Measurements from ENCODE around the gene TBC1D10A.

Gene TBC1D10A

DNA sequence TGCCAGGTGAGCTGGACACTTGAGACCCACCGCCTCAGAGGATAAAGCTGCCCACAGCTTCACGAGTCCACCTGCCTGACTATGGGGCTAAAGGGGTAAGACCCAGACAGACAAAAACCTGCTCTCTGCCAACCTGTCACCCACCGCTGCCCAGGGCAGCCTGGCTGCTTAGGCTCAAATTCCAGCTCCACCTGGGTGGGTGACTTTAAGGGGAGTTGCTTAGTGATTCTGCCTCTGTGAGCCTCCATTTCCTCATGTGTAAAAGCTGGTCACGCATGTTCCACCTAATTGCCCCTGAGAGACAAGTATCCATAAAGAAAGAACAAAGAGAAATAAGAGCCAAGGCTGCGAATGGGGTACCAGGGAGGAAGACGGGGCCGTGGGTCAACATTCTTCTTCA is 33.7 kb downstream of the TBC1D10A start:
- H3K27me3 Mint-ChIP-seq (ENCODE audit: low read depth): no peaks in the 10 kb centered on the region
- peaks cover 29% of the 10 kb centered on the region for H3K4me1 Mint-ChIP-seq (ENCODE audit: low read depth)
- peaks cover 23% of the 10 kb centered on the region for H3K36me3 Mint-ChIP-seq (ENCODE audit: low read depth)
- H3K9me3 Mint-ChIP-seq: no peaks in the 10 kb centered on the region
- H3K27ac Mint-ChIP-seq: no peak overlapping the region
- H3K4me3 Mint-ChIP-seq: no peak overlapping the region

DNA sequence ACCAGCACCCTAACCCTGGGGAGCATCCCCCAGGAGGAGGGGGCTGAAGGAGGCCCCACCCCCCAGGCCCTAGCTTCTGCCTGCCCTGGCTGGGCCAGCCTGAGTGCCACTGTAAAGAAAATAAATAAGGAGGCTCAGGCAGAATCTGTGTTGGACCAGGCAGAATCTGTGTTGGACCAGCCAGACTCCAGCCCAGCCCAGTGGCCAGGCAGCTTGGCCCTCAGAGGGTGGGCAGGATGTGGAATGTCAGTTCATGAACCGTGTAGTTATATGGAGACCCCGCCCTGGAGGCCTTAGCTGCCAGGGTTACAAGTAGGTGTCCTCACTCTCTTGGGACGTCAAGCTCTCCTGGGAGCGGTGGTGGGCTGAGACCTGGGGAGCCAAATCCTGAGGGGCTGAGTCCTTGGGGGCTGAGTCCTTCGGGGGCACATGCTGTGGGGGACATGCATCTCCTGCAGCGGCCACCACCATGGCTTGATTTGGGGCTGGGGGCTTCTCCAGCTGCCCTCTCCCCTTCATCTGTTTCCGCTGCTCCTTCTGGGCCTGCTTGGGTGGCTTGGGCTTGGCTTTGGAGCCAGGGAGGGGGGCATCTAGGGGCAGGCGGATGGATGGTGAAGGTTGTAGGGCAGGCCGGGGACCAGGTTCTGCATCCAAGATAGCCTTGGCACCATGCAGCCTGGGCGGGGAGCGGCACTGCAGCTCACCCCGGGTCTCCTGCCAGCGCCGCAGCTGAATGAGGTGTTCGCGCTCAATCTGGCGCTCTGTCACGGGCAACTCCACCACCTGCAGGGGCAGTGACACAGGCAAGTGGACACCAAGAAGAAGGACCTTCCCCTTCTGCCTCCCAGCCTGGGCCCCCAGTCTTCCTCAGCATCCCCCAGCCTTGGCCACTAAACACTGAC is 34.4 kb downstream of the TBC1D10A start:
- H3K9me3 Mint-ChIP-seq: no peaks in the 10 kb centered on the region
- H3K27me3 Mint-ChIP-seq (ENCODE audit: low read depth): no peaks in the 10 kb centered on the region
- H3K4me1 Mint-ChIP-seq (ENCODE audit: low read depth): peaks cover 30% of the 10 kb centered on the region
- no peak overlapping the region for H3K27ac Mint-ChIP-seq
- H3K4me3 Mint-ChIP-seq: no peak overlapping the region
- H3K36me3 Mint-ChIP-seq (ENCODE audit: low read depth): peaks cover 22% of the 10 kb centered on the region

DNA sequence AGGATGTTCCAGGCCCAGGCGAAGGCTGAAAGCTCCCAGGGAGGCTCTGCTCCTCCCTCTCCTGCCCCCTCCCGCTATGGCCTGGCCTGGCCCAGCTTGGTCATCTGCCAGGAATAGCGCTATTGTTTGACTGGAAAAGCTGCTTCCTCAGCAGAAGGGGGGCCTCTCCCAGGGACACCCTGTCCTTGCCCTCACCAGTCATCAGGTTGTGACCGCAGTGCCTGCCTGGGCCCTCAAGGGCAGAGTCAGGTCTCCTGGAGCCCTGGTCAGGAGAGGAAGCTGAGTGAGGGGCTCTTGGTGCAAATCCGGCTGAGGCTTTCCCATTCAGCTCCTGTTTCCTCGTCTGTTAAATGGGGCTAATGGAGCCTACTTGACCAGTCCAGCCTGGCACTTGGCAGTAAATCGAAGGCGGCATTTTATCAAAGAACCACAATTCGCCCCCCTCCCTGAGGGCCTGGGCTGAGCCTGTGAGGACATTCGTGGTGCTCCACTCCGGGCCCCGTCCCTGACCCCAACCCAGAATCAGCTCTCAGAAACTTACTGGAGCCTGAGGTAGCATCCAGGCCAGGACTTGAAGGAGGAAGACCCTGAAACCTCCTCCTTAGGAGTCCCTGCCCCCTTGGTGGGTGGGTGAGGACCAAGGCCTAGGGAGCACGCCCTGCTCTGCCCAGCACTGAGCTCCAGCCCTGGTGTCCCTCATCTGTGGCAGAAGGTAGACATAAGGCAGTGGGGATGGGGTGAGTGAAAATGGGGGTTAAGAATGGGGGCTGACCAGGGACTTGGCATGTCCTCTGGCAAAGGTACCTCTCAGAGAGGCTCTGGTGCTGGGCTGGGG is 35.5 kb downstream of the TBC1D10A start:
- Mint-ChIP-seq H3K4me1 (ENCODE audit: low read depth) (peaks cover 26% of the 10 kb centered on the region), H3K36me3 (ENCODE audit: low read depth) (peaks cover 16% of the 10 kb centered on the region), H3K4me3 (no peak overlapping the region), H3K27ac (peak overlapping the region; percentile 42), H3K27me3 (ENCODE audit: low read depth) (no peaks in the 10 kb centered on the region), H3K9me3 (no peaks in the 10 kb centered on the region)

DNA sequence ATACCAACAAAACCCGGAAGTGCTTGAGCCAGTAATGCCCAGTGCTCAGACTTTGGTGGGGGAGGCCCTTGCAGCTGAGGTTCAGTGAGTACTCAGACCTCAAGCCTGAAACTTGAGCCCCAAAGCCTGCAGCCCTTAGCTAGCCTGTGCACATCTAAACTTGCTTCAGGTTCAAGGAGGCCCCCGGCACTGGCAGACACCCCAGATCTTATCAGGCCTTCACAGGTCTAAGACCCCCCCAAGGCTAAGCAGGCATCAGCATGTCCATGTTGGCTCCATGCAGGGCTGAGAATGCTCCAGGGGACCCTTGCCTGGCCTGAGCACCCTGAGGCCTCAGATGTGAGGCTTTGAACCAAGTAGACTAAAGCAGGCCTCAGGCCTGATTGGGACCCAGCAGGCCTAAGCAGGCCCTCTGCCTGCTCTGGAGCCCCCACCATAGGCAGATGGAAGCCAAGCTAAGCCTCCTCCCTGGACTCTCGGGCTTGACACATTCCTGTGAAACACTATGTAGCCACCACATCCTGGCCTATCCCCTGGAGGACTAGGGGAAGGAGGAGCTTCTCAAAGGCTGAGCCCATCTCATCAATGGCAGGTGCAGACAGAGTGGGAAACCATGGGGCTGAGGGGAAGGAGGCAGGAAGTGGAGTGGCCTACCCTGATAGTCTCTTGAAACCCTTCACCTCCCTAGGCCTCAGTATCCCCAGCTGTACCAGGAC is 36.2 kb downstream of the TBC1D10A start:
- peak overlapping the region; percentile 82 for H3K4me3 Mint-ChIP-seq
- H3K4me1 Mint-ChIP-seq (ENCODE audit: low read depth): peaks cover 26% of the 10 kb centered on the region

DNA sequence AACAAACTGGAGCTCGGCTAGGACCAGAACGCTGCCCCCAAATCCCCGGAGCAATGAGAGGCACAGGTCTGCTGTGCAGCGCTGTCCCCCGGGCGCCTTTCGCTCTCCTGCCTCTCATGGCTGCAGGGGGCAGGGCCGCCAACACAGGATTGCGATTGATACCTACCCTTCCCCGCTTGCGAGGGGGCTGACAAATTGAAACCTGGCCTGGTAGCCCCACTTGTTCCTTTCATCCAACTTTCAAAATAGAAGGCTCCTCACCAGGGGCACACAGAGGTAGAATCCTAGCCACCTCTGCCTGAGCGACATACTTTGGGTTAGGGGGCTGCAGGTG is 36.8 kb downstream of the TBC1D10A start:
- peaks cover 17% of the 10 kb centered on the region for H3K36me3 Mint-ChIP-seq (ENCODE audit: low read depth)
- peaks cover 30% of the 10 kb centered on the region for H3K4me1 Mint-ChIP-seq (ENCODE audit: low read depth)
- no peaks in the 10 kb centered on the region for H3K9me3 Mint-ChIP-seq
- H3K27ac Mint-ChIP-seq: peak overlapping the region; percentile 85
- H3K4me3 Mint-ChIP-seq: peak overlapping the region; percentile 82
- no peaks in the 10 kb centered on the region for H3K27me3 Mint-ChIP-seq (ENCODE audit: low read depth)

More for the DNA sequence above, 36.2 kb downstream of the TBC1D10A start:
- Mint-ChIP-seq H3K9me3 (no peaks in the 10 kb centered on the region), H3K27ac (peak overlapping the region; percentile 85), H3K36me3 (ENCODE audit: low read depth) (peaks cover 16% of the 10 kb centered on the region), H3K27me3 (ENCODE audit: low read depth) (no peaks in the 10 kb centered on the region)

DNA sequence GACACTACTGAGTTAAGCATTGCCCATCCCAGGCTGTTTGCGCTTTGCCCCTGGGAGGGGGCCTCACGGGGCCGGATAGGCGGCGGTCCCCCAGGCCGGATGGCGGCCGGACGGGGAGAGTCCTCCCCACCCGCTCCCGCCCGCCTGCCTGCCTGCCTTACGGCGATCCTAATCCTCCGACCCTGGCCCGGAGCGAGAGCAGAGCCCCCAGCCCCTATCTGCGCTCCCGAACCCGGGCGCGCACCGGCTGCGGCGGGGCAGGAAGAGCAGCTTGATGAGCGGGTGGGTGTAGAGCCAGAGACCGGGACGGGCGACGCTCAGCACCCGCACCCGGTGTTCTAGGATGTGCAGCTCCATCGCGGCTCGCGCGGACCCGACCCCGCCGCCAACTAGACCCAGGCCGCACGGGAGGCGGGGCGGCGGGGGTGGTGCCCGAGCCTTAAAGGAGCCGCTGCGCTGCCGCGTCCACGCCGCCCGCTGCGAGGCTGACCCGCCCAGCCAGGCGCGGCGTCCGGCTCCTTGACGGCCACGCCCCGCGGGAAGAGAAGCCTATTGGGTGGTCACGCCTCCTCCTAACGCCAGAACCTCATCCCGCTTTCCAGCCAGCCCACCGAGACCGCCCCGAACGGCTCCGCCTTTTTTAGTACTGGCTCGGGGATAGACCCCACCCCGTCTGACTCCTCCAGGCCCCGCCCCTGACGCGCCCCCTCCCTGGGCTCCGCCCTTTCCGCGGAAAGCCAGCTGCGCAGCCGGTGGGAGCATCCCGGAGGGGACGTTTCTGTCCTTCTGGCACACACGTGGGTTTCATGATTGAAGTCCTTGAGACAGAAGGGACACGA is 37.4 kb downstream of the TBC1D10A start, which contains the start of gene CASTOR1:
Gene CASTOR1 (minus strand): TSS at position 365 of the 839 bp plus-strand sequence. CDS start 8 bp downstream, at position 357.
- Mint-ChIP-seq H3K27ac (peak within 1 kb of the TSS; percentile 85), H3K27me3 (ENCODE audit: low read depth) (no peaks in the 10 kb centered on the region), H3K9me3 (no peaks in the 10 kb centered on the region), H3K4me3 (peak within 1 kb of the TSS; percentile 82), H3K36me3 (ENCODE audit: low read depth) (peaks cover 21% of the 10 kb centered on the region), H3K4me1 (ENCODE audit: low read depth) (peaks cover 34% of the 10 kb centered on the region)

DNA sequence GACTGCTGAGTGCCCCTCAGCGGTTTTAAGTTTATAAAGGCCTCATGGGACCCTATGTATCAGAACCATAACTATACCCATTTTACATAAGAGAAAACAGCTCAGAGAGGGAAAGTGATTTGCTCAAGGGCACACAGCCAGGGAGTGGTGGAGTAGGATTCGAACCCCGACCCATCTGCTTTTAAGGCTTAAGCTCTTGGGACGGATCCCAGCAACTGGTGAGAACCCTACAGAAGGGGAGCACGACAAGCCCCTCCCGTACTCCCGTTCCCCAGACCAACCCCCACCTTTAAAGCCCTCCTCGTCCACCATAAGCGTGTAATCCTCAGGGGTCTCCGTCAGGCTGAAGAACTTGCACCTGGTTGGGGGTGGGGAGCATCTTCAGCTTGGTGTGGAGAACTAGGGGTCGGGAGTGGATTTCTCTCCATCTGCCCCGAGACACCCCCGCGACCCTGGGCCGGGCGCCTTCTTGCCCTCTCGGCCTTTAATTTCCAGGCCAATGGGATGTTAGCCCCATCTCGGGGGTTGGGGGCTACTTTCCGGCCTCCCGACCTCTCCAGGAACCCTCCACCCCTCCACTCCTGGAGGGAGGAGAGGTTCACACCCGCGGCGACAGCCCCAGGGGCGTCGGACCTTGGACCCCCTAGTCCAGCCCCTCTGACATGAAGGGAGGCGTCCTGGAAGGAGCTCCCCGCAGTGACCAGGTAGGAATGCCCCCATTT is 38.2 kb downstream of the TBC1D10A start:
- peaks cover 15% of the 10 kb centered on the region for H3K36me3 Mint-ChIP-seq (ENCODE audit: low read depth)
- H3K4me1 Mint-ChIP-seq (ENCODE audit: low read depth): peaks cover 38% of the 10 kb centered on the region
- no peaks in the 10 kb centered on the region for H3K27me3 Mint-ChIP-seq (ENCODE audit: low read depth)
- peak overlapping the region; percentile 82 for H3K4me3 Mint-ChIP-seq
- no peaks in the 10 kb centered on the region for H3K9me3 Mint-ChIP-seq
- H3K27ac Mint-ChIP-seq: peak overlapping the region; percentile 67

DNA sequence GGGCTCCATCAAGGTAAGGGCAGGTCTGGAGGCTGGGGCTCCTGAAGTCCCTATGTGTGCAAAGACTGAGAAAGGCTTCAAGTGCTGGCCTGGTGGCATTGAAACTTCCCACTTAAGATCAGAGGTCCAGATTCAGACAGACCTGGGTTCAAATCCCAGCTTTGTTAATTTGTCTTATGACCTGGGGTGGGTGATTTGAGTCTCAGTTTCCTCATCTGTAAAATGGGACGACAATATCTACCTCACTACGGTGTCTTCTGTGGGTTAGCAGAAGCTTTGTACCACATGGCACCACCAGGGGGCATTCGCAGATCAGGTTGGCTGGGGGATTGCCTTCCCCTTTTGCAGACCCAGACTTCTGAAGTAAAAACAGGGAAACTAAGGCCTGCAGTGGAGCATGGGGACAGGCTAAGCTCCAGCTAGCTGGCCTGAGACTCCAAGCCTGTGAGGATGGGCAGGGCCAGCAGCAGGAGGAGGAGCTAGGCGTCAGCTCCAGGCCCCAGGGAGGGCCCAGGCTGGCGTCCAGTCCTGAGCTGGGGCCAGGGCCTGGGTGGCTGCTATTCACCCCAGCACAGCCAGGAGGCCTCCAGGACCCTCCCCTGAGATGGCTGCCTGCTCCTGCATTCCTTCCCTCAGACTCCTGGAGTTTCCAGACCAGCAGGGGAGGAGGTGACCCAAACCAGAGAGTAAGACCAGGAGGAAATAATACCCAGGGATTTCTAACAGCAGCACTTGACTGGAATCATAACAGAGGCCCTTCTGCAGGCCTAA is 38.9 kb downstream of the TBC1D10A start:
- H3K36me3 Mint-ChIP-seq (ENCODE audit: low read depth): peaks cover 11% of the 10 kb centered on the region
- H3K27me3 Mint-ChIP-seq (ENCODE audit: low read depth): no peaks in the 10 kb centered on the region
- H3K27ac Mint-ChIP-seq: peak overlapping the region; percentile 69

DNA sequence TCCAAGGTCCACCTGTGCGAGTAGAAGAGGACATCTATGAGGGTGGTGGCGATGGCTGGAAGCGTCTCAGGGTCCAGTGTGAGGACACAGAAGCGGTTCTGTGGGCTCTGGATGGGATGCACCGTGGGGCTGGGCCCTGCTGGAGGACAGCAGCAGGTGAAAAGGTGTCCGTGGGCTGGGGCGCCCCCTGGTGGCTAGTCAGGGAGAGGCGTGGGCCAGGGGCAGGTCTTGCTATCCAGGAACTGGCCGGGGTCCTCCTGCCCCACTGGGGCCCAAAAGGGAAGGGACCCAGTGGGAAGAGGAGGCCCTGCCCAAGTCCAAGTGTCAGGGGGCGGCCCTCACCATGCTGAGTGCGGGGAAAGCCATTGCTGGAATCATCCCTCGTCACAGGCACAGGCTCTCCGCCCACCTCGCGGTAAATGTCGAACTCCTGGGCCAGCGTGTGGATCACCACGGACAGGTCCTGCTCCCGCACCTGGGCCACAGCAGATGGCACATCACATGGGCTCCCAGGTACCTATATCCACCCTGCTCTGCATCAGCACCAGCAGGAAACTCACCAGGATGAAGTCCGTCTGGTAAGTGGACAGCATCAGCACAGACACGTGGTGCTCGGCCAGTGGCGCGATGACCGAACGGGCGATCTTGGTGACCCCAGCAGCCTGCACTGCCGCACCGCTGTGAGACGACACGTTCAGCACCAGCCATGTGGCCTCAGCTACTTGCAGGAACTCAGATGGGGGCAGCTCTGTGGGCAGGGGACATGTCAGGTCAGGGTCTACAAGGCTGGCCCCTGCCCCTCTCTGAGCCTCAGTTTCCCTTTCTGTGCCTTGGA is 39.7 kb downstream of the TBC1D10A start:
- Mint-ChIP-seq H3K27ac (peak overlapping the region; percentile 52), H3K4me1 (ENCODE audit: low read depth) (peaks cover 50% of the 10 kb centered on the region), H3K27me3 (ENCODE audit: low read depth) (no peaks in the 10 kb centered on the region), H3K9me3 (no peaks in the 10 kb centered on the region), H3K4me3 (no peak overlapping the region), H3K36me3 (ENCODE audit: low read depth) (peaks cover 11% of the 10 kb centered on the region)

More for the DNA sequence above, 38.9 kb downstream of the TBC1D10A start:
- H3K4me1 Mint-ChIP-seq (ENCODE audit: low read depth): peaks cover 45% of the 10 kb centered on the region
- peak overlapping the region; percentile 82 for H3K4me3 Mint-ChIP-seq
- no peaks in the 10 kb centered on the region for H3K9me3 Mint-ChIP-seq

DNA sequence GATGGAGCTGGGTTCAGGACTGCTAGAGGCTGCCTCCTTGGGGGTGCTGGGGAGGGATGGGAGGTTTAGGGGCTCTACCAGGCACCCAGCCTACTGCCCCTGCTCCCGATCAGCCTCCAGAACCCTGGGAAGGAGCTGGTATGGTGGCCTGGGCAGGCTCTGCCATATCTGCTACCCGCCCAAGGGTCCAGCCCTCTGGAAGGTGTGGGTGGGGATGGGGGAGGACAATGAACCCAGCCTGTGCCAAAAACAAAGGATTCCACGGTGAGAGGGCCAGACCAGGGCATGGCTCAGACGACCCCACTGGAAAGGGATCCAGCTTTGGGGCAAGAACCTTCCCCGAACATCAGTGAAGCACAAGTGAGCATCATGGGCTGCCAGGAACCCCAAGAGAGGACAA is 40.4 kb downstream of the TBC1D10A start:
- peaks cover 8% of the 10 kb centered on the region for H3K36me3 Mint-ChIP-seq (ENCODE audit: low read depth)
- H3K27me3 Mint-ChIP-seq (ENCODE audit: low read depth): no peaks in the 10 kb centered on the region
- H3K9me3 Mint-ChIP-seq: no peaks in the 10 kb centered on the region
- H3K4me3 Mint-ChIP-seq: no peak overlapping the region
- peaks cover 51% of the 10 kb centered on the region for H3K4me1 Mint-ChIP-seq (ENCODE audit: low read depth)
- peak overlapping the region; percentile 52 for H3K27ac Mint-ChIP-seq

DNA sequence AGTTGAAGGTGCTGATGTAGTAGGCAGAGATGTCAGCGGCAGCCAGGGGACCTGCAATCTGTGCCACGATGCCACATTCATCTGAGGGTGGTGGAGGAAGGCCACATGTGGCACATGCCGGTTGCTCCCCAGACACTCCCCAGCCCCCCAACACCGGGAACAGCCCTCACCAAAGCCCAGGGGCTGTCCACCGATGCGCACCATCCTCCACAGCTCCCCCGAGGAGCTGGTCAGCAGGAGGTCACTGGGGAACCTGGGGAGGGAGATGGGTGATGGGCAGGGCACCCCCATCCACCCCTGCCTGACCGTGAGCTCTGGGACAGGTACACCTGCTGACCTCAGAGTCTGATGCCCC is 40.9 kb downstream of the TBC1D10A start:
- H3K9me3 Mint-ChIP-seq: no peaks in the 10 kb centered on the region
- peaks cover 8% of the 10 kb centered on the region for H3K36me3 Mint-ChIP-seq (ENCODE audit: low read depth)
- peaks cover 51% of the 10 kb centered on the region for H3K4me1 Mint-ChIP-seq (ENCODE audit: low read depth)
- H3K4me3 Mint-ChIP-seq: no peak overlapping the region
- H3K27me3 Mint-ChIP-seq (ENCODE audit: low read depth): no peaks in the 10 kb centered on the region
- no peak overlapping the region for H3K27ac Mint-ChIP-seq

Measured in T-helper 1 cell treated with Interleukin-12 subunit alpha and Interleukin-12 subunit beta and Interleukin-4 antibody, amounts not matched to agents 30 μg/mL and 1 μg/mL, for 36 hours (primary cell).